Rectal smooth muscle tissue (tissue), 1 donor: Measurements from ENCODE around the gene SLC1A7.
A peak's percentile ranks its signal among the peaks of the same experiment; 100 is the strongest.

ENCODE experiments used
- H3K27ac ChIP-seq: one replicate; pipeline ENCODE4 v1.7.0; 2013; ENCODE audit warnings: low read depth, low read length, inconsistent platforms
- H3K27me3 ChIP-seq: one replicate; pipeline ENCODE4 v1.7.0; 2013; ENCODE audit warnings: low read length; ENCODE audit not compliant: control insufficient read depth, insufficient read depth
- H3K36me3 ChIP-seq: one replicate; pipeline ENCODE4 v1.7.0; 2013; ENCODE audit warnings: low read length; ENCODE audit not compliant: control insufficient read depth, insufficient read depth
- H3K4me1 ChIP-seq: one replicate; pipeline ENCODE4 v1.7.0; 2013; ENCODE audit warnings: low read length; ENCODE audit not compliant: control insufficient read depth, insufficient read depth
- H3K4me3 ChIP-seq: one replicate; pipeline ENCODE4 v1.7.0; 2013; ENCODE audit warnings: low read length
- H3K9ac ChIP-seq: one replicate; pipeline ENCODE4 v1.7.0; 2013; ENCODE audit warnings: low read length

SLC1A7 gene

DNA sequence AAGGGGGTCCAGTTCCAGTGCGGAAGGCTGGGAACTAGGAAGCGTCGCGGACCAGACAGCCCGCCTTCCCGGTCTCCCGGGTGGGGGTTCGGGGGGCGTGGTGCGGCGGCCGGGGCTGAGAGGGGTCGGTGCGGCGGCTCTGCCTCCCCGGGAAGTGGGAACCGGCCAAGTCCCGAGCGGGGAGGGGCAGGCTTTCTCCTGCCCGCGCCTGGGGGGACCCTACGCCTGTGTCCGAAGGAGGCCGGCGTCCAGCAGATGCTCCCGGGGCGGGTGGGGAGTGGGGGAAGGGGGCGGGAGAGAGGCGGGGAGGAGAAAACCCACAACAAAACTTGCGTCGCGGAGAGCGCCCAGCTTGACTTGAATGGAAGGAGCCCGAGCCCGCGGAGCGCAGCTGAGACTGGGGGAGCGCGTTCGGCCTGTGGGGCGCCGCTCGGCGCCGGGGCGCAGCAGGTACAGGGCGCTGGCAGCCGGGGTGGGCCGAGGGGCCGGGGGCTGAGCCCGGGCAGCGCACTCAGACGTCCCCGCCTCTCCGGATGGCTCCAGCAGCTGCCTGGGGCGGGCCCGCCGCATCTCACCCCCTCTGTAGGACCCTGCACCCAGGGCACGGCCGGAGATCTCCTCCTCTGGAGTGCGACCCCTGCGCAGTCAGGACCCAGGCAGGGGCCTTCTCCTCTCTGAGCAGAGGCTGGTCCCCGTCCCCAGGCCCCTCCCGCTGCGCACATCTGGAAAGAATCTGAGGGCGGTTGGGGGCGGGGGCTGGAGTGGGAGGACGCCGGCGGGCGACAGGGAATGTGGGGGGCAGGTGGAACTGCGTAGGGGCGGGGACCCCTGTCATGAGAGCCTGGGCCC lies 80.4 kb downstream of the SLC1A7 start, which contains the start of gene PODN:
Gene PODN (plus strand): TSS at position 355 of the 849 bp plus-strand sequence. CDS start 7,643 bp downstream, outside the sequence.
- Histone ChIP-seq H3K27me3 (peaks cover 4% of the 10 kb centered on the region), H3K36me3 (no peaks in the 10 kb centered on the region), H3K9ac (peak within 1 kb of the TSS; percentile 58), H3K27ac (peak within 1 kb of the TSS; percentile 72), H3K4me1 (peaks cover 10% of the 10 kb centered on the region), H3K4me3 (peak within 1 kb of the TSS; percentile 66)

DNA sequence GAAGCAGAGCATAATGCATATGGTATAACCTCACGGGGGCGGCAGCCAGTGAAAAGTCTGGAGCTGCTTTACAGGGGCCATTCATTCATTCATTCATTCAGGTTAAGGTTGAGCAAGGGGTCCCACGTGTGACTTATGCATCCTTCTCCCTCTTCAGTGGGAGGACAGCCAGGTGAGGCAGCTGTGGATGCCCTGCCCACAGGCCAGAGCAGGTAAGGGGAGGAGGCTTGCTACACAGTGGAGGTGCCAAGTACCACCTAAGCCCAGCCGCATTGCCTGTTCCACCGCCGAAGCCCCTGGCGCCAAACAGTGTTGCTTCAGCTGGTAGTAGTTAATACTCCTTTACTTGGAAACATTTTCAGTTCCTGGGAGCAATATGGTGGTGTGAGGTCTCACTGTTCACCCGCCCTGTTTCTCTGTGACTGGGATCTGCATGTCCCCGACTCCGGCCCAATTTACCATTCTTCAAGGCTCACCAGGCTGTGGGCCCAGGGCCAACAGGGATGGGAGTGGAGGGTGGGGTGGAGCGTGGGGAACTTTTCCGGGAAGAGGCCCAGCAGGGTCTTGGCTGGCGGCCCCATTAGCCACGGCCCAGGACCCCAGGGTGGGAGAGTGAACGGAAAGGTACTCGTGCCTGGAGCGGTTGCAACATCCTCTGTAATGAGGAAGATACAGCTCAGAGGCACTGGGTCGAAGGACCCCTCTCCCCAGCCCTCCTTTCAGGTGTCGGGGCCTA lies 81.1 kb downstream of the SLC1A7 start:
- H3K4me1 ChIP-seq: peaks cover 10% of the 10 kb centered on the region
- H3K27ac ChIP-seq: peak overlapping the region; percentile 72
- peak overlapping the region; percentile 66 for H3K4me3 ChIP-seq
- H3K36me3 ChIP-seq: no peaks in the 10 kb centered on the region
- peaks cover 4% of the 10 kb centered on the region for H3K27me3 ChIP-seq
- no peak overlapping the region for H3K9ac ChIP-seq

DNA sequence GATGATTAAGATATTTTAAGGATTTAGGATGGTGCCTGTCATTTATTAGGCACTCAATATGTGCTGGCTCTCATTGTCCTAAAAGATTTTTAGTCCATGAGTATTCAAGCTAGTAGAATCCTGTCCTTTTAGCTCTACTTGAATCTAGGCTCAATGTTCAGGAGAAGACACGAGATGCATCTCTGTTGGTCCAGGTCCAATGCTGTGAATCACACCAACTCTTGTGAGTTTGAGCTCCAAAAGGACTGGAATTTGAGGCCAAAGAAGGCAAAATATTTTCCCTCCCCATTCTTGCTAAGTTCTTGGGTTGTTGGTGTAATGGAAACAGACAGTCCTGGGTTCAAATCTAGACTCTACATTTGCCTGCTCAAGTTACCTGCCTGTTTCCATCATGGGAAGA lies 81.9 kb downstream of the SLC1A7 start:
- no peak overlapping the region for H3K4me3 ChIP-seq
- H3K27me3 ChIP-seq: peaks cover 4% of the 10 kb centered on the region
- peaks cover 10% of the 10 kb centered on the region for H3K4me1 ChIP-seq
- H3K9ac ChIP-seq: no peak overlapping the region
- no peaks in the 10 kb centered on the region for H3K36me3 ChIP-seq
- H3K27ac ChIP-seq: no peak overlapping the region

DNA sequence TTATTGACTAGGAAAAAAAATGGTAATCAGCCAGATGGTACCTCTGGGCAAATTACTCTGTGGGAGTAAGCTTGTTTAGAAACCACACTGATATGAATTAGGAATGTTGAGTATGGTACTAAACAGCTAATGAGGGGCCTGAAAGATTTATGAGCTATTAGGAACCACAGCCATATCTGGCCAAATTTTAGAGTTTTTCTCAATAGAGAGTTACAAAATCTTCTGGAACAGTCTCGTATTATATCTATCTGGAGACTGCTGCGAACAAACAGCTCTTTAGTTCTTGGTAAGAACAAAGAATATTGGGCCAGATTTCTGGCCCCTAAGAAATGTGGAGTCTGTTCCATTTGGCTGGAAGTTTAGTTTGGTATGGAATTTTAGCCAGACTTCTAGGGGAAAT lies 85.3 kb downstream of the SLC1A7 start:
- Histone ChIP-seq H3K9ac (no peak overlapping the region), H3K4me1 (peaks cover 10% of the 10 kb centered on the region), H3K27me3 (peaks cover 4% of the 10 kb centered on the region), H3K27ac (no peak overlapping the region), H3K4me3 (no peak overlapping the region), H3K36me3 (no peaks in the 10 kb centered on the region)

DNA sequence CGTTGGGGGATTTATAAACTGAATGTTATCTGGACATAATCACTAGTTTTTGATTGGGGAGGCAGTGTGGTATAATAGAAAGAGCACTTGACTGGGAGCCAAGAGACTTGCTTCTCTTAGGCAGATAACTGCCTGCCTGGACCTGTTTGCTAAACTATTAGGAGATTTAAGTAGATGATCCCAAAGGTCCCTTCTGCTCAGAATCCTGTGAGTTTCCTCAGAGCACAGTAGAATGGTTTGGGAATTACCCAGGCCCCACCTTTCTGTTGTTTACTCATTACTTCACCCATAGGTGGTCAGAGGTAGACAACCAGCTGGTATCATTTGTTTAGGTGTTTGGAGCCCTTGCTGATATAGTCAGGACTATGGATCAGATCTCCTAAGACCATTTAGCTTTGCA lies 90.8 kb downstream of the SLC1A7 start:
- Histone ChIP-seq H3K27me3 (no peaks in the 10 kb centered on the region), H3K4me1 (peaks cover 26% of the 10 kb centered on the region), H3K9ac (no peak overlapping the region), H3K27ac (no peak overlapping the region), H3K4me3 (no peak overlapping the region), H3K36me3 (peaks cover 12% of the 10 kb centered on the region)

DNA sequence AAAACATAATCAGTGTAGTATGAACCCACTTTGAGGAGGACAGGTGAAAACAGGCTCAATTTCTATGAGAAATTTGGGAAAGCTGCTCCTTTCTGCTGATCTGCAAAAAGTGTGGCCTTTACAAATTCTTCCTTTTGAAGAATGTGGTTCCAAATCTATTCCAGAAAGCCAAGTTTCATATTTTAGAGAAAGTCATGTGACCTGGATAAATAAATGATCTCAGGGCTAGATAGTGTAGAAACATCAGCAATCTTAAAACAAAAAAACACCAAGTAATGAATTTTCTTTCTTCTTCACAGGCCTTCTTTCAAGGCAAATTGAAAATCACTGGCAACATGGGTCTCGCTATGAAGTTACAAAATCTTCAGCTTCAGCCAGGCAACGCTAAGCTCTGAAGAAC lies 92.1 kb downstream of the SLC1A7 start:
- Histone ChIP-seq H3K4me3 (no peak overlapping the region), H3K27me3 (no peaks in the 10 kb centered on the region), H3K9ac (no peak overlapping the region), H3K27ac (no peak overlapping the region), H3K4me1 (peaks cover 27% of the 10 kb centered on the region), H3K36me3 (peaks cover 12% of the 10 kb centered on the region)

DNA sequence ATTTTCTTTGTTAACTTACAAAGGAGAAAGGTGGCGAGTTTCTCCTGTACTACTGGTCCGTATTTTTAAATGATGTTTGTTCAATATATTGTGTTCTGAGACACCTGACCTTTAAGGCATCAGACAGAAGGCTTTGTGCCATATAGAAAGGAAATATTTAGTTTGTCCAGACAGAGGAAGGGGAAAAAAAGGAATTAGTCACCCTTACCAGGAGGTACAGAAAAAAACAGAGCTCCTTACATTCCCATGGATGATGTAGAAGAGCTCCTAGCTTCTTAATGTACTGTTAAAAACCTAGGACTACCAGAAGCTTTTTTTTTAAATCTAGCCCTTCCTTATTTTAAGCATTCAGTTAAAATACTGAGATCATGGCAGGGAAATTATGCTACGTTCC lies 92.9 kb downstream of the SLC1A7 start:
- Histone ChIP-seq H3K4me1 (peaks cover 27% of the 10 kb centered on the region), H3K9ac (no peak overlapping the region), H3K27ac (no peak overlapping the region), H3K4me3 (no peak overlapping the region), H3K36me3 (peaks cover 12% of the 10 kb centered on the region), H3K27me3 (no peaks in the 10 kb centered on the region)

DNA sequence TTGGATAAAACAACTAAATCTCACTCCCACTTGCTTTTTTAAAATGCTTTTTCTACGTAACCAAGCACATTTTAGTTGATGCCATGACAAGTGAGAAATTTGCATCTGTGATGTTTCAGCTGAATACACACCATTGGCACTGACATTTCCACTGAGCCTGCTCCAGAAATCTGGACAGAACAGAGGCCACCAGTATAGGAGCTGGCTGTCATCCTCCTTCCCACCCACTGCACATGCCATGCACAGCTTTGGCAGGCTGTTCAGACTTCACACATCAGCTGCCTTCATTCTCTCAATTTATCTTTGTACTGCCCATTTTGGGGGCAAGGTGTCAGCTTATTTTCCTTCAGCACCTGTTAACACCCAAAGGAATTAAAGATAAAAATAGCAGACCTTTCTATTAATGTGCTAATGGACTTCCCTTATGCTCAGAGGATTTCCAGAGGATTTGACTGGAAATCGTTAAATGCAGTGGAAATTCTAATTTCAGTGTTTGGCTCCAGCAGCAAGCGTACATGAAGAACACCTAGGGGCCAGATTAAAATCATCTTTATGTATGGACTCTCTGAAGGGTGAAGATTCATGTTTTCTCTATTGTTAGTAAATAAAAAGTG lies 93.4 kb downstream of the SLC1A7 start:
- Histone ChIP-seq H3K27me3 (no peaks in the 10 kb centered on the region), H3K4me3 (no peak overlapping the region), H3K9ac (no peak overlapping the region), H3K36me3 (peaks cover 12% of the 10 kb centered on the region), H3K4me1 (peaks cover 27% of the 10 kb centered on the region), H3K27ac (no peak overlapping the region)

DNA sequence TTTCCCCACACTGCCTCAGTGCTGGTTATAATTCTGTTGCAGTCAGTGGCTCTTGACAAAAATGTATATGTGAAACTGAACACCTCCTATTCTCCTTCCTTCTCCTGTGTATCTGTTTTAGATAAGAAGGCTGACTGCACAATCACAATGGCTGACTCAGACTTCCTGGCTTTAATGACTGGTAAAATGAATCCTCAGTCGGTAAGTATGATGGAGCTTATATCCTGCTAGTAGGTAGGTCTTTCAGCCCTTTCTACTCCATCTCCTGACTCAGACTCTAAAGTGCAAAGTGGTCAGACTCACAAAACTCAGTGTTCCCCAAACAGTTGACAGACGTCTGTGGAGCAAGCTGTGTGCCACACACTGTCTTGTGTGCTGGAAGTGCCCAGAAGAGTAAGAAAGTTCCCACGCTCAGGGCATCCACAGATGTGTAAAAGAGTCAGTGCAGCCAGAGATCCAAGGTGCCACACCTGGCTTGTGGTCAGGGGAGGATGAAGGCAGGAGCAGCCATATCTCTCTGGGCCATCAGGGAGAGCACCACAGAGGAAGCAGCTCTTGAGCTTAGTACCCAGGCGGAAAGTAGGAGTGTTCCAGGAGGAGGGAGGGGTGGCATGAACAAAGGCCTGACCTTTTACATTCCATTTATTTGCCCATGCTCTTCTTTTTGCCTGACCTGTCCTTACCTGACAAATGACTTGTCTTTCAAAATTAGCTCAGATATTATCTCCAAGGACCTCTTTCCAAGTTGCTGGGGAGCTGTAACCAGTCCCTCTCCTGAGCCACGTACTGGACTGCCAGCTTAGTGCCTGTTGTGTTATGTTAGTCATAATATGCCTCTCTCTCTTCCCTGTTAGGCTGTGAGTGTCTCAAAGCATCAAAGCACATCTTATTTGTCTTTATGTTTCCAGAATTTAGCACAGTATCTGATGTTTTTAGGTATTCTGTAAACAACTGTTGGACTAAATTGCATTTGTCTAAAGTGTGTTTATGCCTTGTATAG lies 94.4 kb downstream of the SLC1A7 start:
- Histone ChIP-seq H3K36me3 (peaks cover 12% of the 10 kb centered on the region), H3K4me1 (peaks cover 27% of the 10 kb centered on the region), H3K27ac (no peak overlapping the region), H3K4me3 (no peak overlapping the region), H3K27me3 (no peaks in the 10 kb centered on the region), H3K9ac (no peak overlapping the region)

DNA sequence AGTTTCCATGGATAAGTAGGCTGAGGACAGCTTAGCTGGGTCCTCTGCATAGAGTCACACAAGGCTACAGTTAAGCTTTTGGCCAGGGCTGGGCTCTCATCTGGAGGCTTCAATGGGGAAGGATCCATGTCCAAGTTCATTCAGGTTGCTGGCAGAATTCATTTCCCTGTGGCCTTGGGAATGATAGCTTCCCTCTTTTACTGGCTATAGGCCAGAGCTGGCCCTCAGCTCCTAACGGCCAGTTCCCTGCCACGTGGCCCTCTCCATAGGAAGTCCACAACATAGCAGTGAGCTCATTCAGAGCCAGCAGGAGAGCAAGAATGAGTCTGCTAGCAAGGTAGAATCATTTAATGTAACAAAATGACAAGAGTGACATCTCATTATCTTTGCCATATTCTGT lies 95.5 kb downstream of the SLC1A7 start:
- peaks cover 27% of the 10 kb centered on the region for H3K4me1 ChIP-seq
- H3K9ac ChIP-seq: no peak overlapping the region
- H3K36me3 ChIP-seq: peaks cover 12% of the 10 kb centered on the region
- H3K27ac ChIP-seq: no peak overlapping the region
- H3K27me3 ChIP-seq: no peaks in the 10 kb centered on the region
- no peak overlapping the region for H3K4me3 ChIP-seq

DNA sequence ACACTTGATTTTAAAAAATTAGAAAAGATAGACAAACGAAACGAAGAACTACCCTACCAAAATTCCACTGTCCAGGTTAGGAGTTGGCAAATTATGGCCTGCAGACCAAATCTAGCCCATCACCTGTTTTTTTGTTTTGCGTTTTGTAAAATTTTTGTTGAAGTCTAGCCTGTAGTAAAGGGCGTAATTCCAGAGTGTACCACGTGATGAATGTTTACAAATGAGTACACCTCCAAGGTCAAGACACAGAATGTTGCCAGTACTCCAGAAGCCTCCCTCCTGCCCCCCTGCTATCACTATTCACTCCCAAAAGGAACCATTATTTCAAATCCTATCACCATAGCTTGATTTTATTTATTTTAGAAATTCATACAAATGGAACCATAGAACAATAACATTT lies 97.5 kb downstream of the SLC1A7 start:
- peaks cover 9% of the 10 kb centered on the region for H3K36me3 ChIP-seq
- no peak overlapping the region for H3K9ac ChIP-seq
- H3K27ac ChIP-seq: no peak overlapping the region
- H3K27me3 ChIP-seq: no peaks in the 10 kb centered on the region
- peaks cover 25% of the 10 kb centered on the region for H3K4me1 ChIP-seq
- H3K4me3 ChIP-seq: no peak overlapping the region
